ENCODE results near the gene ADAM11. TPM values are rescaled to one million over a fixed set of nuclear protein-coding genes. Genes with fewer than 3 reads are reported as not detected.

Gene ADAM11
- total and polyA plus RNA-seq, 2 of the 4 experiments (the other 2 are of a cell fraction), result 0.36 to 0.53 TPM

GRCh38 chr17:44794851-44795413, 36.1 kb downstream of the ADAM11 start:
- Histone ChIP-seq H2BK120ac (ENCODE audit: low read depth, low read length) (peak overlapping the region; percentile 74), H4K91ac (ENCODE audit: insufficient read depth, low read depth, low read length) (peak overlapping the region; percentile 79), H4K5ac (ENCODE audit: low read depth, low read length) (peak overlapping the region; percentile 1), H3K4ac (ENCODE audit: low read depth, low read length) (peak overlapping the region; percentile 70), H3K4me3 (ENCODE audit: insufficient read depth, low read depth, low read length) (no peak overlapping the region), H2AK9ac (replicated peaks; ENCODE audit: low read depth, low read length, poor library complexity) (peak overlapping the region; percentile 78), H2BK15ac (ENCODE audit: low read depth, low read length) (peak overlapping the region; percentile 46; the same call in 1 of the 3 replicates), H2BK20ac (ENCODE audit: low read depth, low read length) (peak overlapping the region; percentile 34), H3K36me3 (ENCODE audit: control insufficient read depth, insufficient read depth, low read length) (peaks cover 5% of the 10 kb centered on the region), H4K20me1 (ENCODE audit: insufficient read depth, low read length) (peaks cover 8% of the 10 kb centered on the region), H3K9me3 (ENCODE audit: control insufficient read depth, insufficient read depth, low read length) (no peaks in the 10 kb centered on the region), H2AK5ac (ENCODE audit: low read depth, low read length) (peak overlapping the region; percentile 74; the same call in 1 of the 2 replicates), H3K14ac (replicated peaks; ENCODE audit: low read depth, low read length) (peak overlapping the region; percentile 46), H3K9me1 (ENCODE audit: insufficient read depth, low read length) (peaks cover 17% of the 10 kb centered on the region), H3K18ac (ENCODE audit: low read depth, low read length) (peak overlapping the region; percentile 36), H3K9ac (ENCODE audit: low read depth, low read length) (no peak overlapping the region), H3K79me1 (ENCODE audit: low read depth in 1 of 2, low read length in 2 of 2) (peaks cover 14 to 57% of the 10 kb centered on the region in 2 experiments; a peak in 3 of 4 replicates), H3K56ac (ENCODE audit: extremely low read depth, insufficient read depth, low read length) (peak overlapping the region; percentile 51), H3K23ac (ENCODE audit: low read depth, low read length) (peak overlapping the region; percentile 64; the same call in 1 of the 2 replicates), H3K27ac (ENCODE audit: insufficient read depth, low read length) (peak overlapping the region; percentile 78), H3K4me1 (ENCODE audit: control insufficient read depth, insufficient read depth, low read length) (peaks cover 26% of the 10 kb centered on the region), H3K4me2 (ENCODE audit: low read depth, low read length) (peak overlapping the region; percentile 8; the same call in 1 of the 2 replicates), H2AFZ (replicated peaks; ENCODE audit: low read length, poor library complexity) (peak overlapping the region; percentile 71), H3K27me3 (ENCODE audit: control insufficient read depth, insufficient read depth, low read length) (no peaks in the 10 kb centered on the region), H2BK5ac (ENCODE audit: low read depth, low read length, poor library complexity, severe bottlenecking) (peak overlapping the region; percentile 64), H4K8ac (ENCODE audit: low read depth in 2 of 2, low read length in 2 of 2) (peak overlapping the region; percentile 18 to 86; a peak in 3 of 4 replicates)
- intact Hi-C loops (cut with micrococcal nuclease), result loop anchor here (2.0 kb wide), 1 partner anchor 26 kb away; no protein-coding TSS in a partner anchor
- BruUV-seq (replicated peaks), result no TSS peak
- 20% methylated on average over 1 of the region's 10 CpGs; no CpG with 5 or more reads in 1 of the 2 experiments for WGBS, 2 experiments (ENCODE audit: extremely low coverage in 2 of 2, insufficient read length in 1 of 2)
- CTCF ChIA-PET, result interaction anchor here (1.0 to 2.0 kb wide), 2 partner anchors 15 to 38 kb away, joined by 3 to 9 read pairs; no protein-coding TSS in a partner anchor
- dilution Hi-C loops (cut with HindIII; ENCODE audit: low sequenced_read_pairs, unreplicated experiment), result no loop called here
- POLR2A ChIA-PET (ENCODE audit: unreplicated experiment), result interaction anchor here (0.6 kb wide), 1 partner anchor 218 kb away, joined by 6 read pairs; no protein-coding TSS in a partner anchor
- in situ Hi-C loops (cut with MboI; ENCODE audit: low sequenced_read_pairs), result loop anchor here (5.0 kb wide), 1 partner anchor 32 kb away; no protein-coding TSS in a partner anchor
- peak; percentile 84 for ATAC-seq (ENCODE audit: low read depth)
- peak; percentile 99 for DNase-seq
- no peak for TF ChIP-seq MXI1 (IDR thresholded peaks at IDR 0.05; ENCODE audit: borderline replicate concordance, low read depth, low read length)
- TF ChIP-seq SMC3 (IDR thresholded peaks at IDR 0.05; ENCODE audit: low read depth, low read length), result no peak
- no peak for TF ChIP-seq CTCF (conservative IDR thresholded peaks at IDR 0.05; ENCODE audit: low read depth, low read length)
- TF ChIP-seq POLR2A (IDR thresholded peaks at IDR 0.05; ENCODE audit: low read depth, low read length), result no peak
- TF ChIP-seq MAZ (IDR thresholded peaks at IDR 0.05; ENCODE audit: borderline replicate concordance, low read depth, low read length), result no peak
- no peak for TF ChIP-seq RAD21 (IDR thresholded peaks at IDR 0.05; ENCODE audit: low read length)
- TF ChIP-seq BHLHE40 (IDR thresholded peaks at IDR 0.05; ENCODE audit: low read depth, low read length), result peak; percentile 85
- peak; percentile 74 for TF ChIP-seq MAFK (IDR thresholded peaks at IDR 0.05; ENCODE audit: low read depth, low read length)
- no peak for TF ChIP-seq ELK1 (IDR thresholded peaks at IDR 0.05; ENCODE audit: borderline replicate concordance, low read depth, low read length)
- no peak for TF ChIP-seq CHD1 (IDR thresholded peaks at IDR 0.05; ENCODE audit: low read depth, low read length)
- TF ChIP-seq RFX5 (IDR thresholded peaks at IDR 0.05; ENCODE audit: low read depth, low read length), result no peak
- peak; percentile 7 for TF ChIP-seq RCOR1 (IDR thresholded peaks at IDR 0.05; ENCODE audit: insufficient replicate concordance, low read length)
- no peak for TF ChIP-seq USF2 (IDR thresholded peaks at IDR 0.05; ENCODE audit: low read depth, low read length)
- peak; percentile 49; the same call in 1 of the 2 replicates for TF ChIP-seq NFE2L2 (IDR thresholded peaks at IDR 0.05; ENCODE audit: low read depth, low read length)

Data from IMR-90 (cell line).